Stimulated activated memory B cell treated with anti-CD40 and anti-IgM and Interleukin-4, amounts not matched to agents 10 μg/mL and 1 μg/mL and 100 μg/mL, for 72 hours (primary cell): Measurements from ENCODE around the gene MAP4K3.
"Not testable (repeated sequence)": the region's sequence is repeated elsewhere in the genome, so short reads cannot be mapped to it uniquely, and the experiment has no call there.

Source experiments
- ATAC-seq: fragments of 150-1000 bp; cut with Tn5 transposase; 2 replicates; pipeline ENCODE4 v1.10.0; 2021
- H3K27ac Mint-ChIP-seq: one replicate; pipeline ENCODE4 v1.8.0; 2022; ENCODE audit warnings: mild to moderate bottlenecking, mixed read lengths
- H3K27me3 Mint-ChIP-seq: one replicate; pipeline ENCODE4 v1.8.0; 2022; ENCODE audit warnings: mixed read lengths
- H3K36me3 Mint-ChIP-seq: one replicate; pipeline ENCODE4 v1.8.0; 2022; ENCODE audit warnings: mixed read lengths
- H3K4me1 Mint-ChIP-seq: one replicate; pipeline ENCODE4 v1.8.0; 2022; ENCODE audit warnings: mixed read lengths
- H3K4me3 Mint-ChIP-seq: one replicate; pipeline ENCODE4 v1.8.0; 2022; ENCODE audit warnings: mild to moderate bottlenecking, moderate library complexity, mixed read lengths
- H3K9me3 Mint-ChIP-seq: one replicate; pipeline ENCODE4 v1.8.0; 2022; ENCODE audit warnings: mixed read lengths

The MAP4K3 gene

DNA sequence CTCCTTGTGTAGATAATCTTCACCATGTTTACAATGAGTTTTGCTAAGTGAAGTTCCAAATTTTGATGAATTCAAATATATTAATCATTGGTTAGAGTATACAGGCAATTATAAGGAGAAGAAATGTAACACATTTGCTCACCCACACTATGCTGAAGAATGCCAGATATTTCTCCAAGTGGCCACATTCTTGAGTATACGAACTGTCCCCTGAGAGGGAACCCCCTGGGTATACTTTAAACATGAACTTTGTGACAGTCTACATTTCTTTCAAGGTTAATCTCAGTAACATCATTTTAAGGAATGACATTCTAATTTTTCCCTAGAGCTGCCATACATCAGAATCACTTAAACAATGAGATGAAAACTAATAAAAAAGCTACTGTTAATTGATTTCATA lies 153.5 kb downstream of the MAP4K3 start:
- no peaks in the 10 kb centered on the region for H3K4me1 Mint-ChIP-seq
- no peaks in the 10 kb centered on the region for H3K27me3 Mint-ChIP-seq
- peaks cover 2% of the 10 kb centered on the region for H3K36me3 Mint-ChIP-seq
- H3K4me3 Mint-ChIP-seq: no peak overlapping the region
- no peaks in the 10 kb centered on the region for H3K9me3 Mint-ChIP-seq
- ATAC-seq: no peak
- H3K27ac Mint-ChIP-seq: no peak overlapping the region

DNA sequence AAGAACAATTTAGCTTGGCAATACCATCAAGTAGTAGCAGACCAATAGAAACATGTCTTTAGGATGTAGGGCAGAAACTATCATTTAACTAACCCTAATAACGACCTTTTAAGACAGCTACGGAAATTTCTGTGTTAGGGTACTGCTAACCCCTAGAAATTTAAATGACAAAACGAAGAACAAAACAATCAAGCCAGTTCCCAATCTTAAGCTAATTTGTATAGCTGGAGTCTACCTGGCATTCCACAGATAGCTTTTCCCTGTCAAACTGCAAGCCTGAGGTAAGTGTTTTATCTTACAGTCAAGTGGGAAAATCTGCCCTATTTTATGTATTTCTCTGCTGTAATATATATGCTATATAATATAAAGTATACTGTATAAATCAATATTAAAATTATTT lies 155.7 kb downstream of the MAP4K3 start:
- Mint-ChIP-seq H3K4me1 (no peaks in the 10 kb centered on the region), H3K27me3 (no peaks in the 10 kb centered on the region), H3K4me3 (no peak overlapping the region)

DNA sequence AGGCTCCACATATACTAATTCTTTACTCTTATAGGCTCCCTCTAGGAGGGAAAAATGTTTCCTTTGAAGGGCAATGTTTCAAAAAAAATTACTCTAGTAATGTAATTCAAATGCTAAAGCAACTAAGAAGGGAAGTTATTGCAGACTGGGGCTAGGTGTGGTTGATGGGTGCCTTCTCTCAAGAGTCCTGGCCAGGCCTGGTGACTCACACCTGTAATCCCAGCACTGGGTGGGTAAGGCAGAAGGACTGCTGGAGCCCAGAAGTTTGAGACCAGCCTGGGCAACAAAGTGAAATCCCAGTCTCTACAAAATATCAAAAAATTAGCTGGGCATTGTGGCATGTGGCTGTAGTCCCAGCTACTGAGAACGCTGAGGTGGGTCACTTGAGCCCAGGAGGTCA lies 162.1 kb downstream of the MAP4K3 start:
- Mint-ChIP-seq H3K36me3 (peaks cover 28% of the 10 kb centered on the region), H3K27ac (no peak overlapping the region), H3K27me3 (no peaks in the 10 kb centered on the region), H3K4me3 (no peak overlapping the region), H3K4me1 (no peaks in the 10 kb centered on the region), H3K9me3 (no peaks in the 10 kb centered on the region)
- no peak for ATAC-seq

More for the DNA sequence above, 155.7 kb downstream of the MAP4K3 start:
- Mint-ChIP-seq H3K36me3 (peaks cover 16% of the 10 kb centered on the region), H3K9me3 (no peaks in the 10 kb centered on the region), H3K27ac (no peak overlapping the region)
- no peak for ATAC-seq

DNA sequence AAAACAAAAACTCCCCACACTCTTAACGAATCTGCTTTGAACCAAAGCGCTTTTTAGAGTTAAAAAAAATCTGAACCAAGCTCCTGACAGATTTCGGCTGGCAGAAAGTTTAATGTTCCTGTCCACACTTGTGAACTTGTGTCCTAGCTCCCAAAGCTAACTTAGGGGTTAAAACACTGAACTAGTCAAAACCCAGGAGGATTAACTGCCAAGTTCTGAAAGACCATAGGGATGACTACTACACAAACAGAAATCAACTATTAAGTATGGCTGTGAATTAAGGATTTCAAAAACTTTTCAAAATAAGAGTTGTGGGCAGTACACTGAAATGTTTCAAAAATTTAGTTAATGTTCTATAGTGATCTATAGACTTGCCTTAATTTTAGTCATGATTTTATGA lies 167.1 kb downstream of the MAP4K3 start:
- Mint-ChIP-seq H3K36me3 (peaks cover 5% of the 10 kb centered on the region), H3K27ac (no peak overlapping the region), H3K9me3 (no peaks in the 10 kb centered on the region), H3K4me1 (peaks cover 18% of the 10 kb centered on the region), H3K27me3 (no peaks in the 10 kb centered on the region), H3K4me3 (no peak overlapping the region)
- no peak for ATAC-seq

DNA sequence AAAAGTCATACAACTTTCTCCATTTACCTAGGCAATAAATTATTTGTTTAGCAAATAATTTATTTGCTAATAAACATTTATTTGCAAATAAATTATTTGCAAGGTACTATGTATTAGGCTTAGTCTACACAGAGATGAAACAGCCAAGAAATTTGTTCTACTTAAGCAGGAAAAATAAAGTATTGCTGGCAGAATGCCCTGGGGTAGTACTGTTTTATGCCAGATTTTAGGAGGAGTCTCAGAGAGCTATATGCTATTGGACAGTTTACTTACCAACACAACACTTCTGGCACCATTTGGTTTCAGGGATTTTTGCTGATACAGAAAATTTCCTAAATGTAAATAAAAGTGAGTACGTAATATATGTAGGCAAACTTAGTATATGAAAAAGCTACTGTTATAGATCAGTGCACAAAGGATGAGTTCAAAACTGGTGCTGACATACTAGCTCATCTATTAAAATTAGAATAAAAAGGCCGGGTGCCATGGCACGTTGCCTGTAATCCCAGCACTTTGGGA lies 170.1 kb downstream of the MAP4K3 start:
- Mint-ChIP-seq H3K9me3 (no peaks in the 10 kb centered on the region), H3K27me3 (no peaks in the 10 kb centered on the region), H3K27ac (peak overlapping the region; percentile 67), H3K4me1 (peaks cover 20% of the 10 kb centered on the region), H3K36me3 (peaks cover 7% of the 10 kb centered on the region), H3K4me3 (no peak overlapping the region)
- ATAC-seq: no peak

DNA sequence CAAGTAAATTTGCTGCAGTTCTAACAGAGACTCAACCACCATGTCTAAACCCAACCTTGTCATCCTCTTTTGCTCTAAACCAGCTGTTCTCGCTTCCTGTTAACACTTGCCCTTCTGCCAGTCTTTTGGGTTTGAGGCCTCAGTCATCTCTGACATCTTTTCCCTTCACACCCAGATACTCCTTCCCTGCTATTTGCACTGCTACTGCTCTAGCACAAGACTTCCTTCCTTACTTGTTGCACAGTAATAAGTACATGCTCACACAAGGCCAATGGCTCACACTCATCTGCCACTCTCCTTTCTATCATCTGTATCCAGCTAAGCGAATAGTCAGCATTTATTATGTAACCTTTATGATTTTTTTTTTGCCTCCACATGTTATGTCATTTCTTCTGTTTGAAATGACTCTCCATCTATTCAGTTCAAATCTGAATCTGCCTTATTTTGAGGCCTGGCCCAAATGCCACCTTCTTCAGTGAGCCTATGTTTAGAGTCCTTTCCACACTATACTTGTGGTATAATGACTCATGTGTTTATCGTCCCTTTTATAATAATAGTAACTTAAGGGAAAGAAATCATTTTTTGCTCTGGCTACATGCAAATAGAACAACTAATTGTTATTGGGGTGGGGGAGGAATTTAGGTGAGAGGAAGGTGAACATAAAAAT lies 170.8 kb downstream of the MAP4K3 start:
- peaks cover 20% of the 10 kb centered on the region for H3K4me1 Mint-ChIP-seq
- peaks cover 7% of the 10 kb centered on the region for H3K36me3 Mint-ChIP-seq
- H3K27me3 Mint-ChIP-seq: no peaks in the 10 kb centered on the region
- no peaks in the 10 kb centered on the region for H3K9me3 Mint-ChIP-seq
- peak overlapping the region; percentile 67 for H3K27ac Mint-ChIP-seq
- peak overlapping the region; percentile 2 for H3K4me3 Mint-ChIP-seq
- peak; percentile 90 for ATAC-seq

DNA sequence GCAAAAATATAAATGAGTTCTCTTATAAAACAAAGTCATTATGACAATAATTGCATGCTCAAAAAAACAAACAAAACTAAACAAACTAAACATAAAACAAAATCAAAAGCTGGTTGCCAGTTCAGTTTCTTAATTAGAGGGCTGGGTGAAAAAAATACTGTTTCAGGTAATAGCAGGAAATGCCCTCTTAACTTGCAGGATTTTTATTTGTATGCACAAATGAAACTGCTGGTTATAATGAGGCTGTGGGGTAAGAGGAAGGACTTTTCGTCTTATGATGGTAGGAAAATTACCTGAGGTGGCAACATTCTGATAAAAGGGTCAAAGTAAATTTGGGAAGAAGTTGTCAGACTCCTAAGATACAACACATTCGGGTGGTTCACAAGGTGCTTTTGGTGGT lies 171.8 kb downstream of the MAP4K3 start:
- peaks cover 20% of the 10 kb centered on the region for H3K4me1 Mint-ChIP-seq
- peak overlapping the region; percentile 67 for H3K27ac Mint-ChIP-seq

DNA sequence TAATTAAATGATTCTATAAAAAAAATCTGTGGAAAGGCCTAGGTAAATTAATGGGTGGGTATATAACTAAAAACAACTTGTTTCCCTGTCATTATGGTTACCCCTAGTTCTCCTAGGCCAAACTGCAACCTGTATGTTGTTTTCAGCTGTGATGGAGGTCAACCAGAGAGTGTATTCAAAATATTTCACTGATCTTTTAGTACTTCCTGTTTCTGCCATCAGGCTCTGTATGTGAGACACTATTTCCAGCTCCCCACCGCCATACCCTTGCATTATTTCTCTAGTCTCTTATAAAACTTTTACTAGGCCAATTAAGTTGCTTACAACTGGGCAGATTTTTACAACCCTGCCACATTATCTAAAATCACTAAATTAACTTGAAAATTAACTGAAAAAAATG lies 172.4 kb downstream of the MAP4K3 start:
- Mint-ChIP-seq H3K27me3 (no peaks in the 10 kb centered on the region), H3K9me3 (no peaks in the 10 kb centered on the region), H3K4me3 (no peak overlapping the region), H3K4me1 (peaks cover 20% of the 10 kb centered on the region), H3K36me3 (peaks cover 7% of the 10 kb centered on the region), H3K27ac (peak overlapping the region; percentile 67)
- peak; percentile 78 for ATAC-seq

More for the DNA sequence above, 171.8 kb downstream of the MAP4K3 start:
- no peaks in the 10 kb centered on the region for H3K27me3 Mint-ChIP-seq
- ATAC-seq: no peak
- H3K4me3 Mint-ChIP-seq: no peak overlapping the region
- H3K36me3 Mint-ChIP-seq: peaks cover 7% of the 10 kb centered on the region
- H3K9me3 Mint-ChIP-seq: no peaks in the 10 kb centered on the region

DNA sequence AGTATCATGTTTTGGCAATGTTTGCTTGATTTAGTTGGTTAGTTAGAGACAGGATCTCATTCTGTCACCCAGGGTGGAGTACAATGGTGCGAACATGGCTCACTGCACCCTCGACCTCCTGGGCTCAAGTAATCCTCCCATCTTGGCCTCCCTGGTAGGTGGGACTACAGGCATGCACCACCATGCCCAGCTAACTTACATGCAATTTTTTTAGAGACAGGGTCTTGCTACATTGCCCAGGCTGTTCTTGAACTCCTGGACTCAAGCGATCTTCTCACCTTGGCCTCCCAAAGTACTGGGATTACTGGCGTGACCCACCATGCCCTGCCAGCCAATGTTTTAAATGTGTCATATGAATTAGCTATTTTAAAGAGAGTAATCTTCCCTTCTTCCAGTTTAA lies 177.0 kb downstream of the MAP4K3 start:
- H3K27ac Mint-ChIP-seq: no peak overlapping the region
- no peaks in the 10 kb centered on the region for H3K9me3 Mint-ChIP-seq
- H3K4me3 Mint-ChIP-seq: no peak overlapping the region
- peaks cover 13% of the 10 kb centered on the region for H3K36me3 Mint-ChIP-seq
- no peaks in the 10 kb centered on the region for H3K27me3 Mint-ChIP-seq
- no peak for ATAC-seq
- H3K4me1 Mint-ChIP-seq: peaks cover 4% of the 10 kb centered on the region

DNA sequence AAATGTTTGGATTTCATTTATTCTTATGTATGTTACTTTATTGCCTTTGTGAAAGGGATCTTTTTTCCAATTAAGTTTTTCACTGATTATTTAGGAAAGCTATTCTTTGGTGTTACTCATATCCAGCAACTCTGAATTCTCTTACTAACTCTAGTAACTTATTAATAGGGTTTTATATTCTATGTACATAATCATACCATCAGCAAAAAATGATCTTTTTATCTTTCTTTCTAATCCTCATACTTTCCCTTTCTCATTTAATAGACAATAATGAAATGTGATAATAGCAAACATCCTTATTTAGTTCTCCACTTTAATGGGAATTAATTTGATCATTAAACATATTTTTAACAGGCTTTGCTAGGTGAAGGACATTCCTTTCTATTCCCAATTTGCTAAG lies 181.0 kb downstream of the MAP4K3 start:
- no peak overlapping the region for H3K27ac Mint-ChIP-seq
- H3K27me3 Mint-ChIP-seq: no peaks in the 10 kb centered on the region
- H3K9me3 Mint-ChIP-seq: peaks cover 3% of the 10 kb centered on the region
- H3K36me3 Mint-ChIP-seq: peaks cover 34% of the 10 kb centered on the region
- no peaks in the 10 kb centered on the region for H3K4me1 Mint-ChIP-seq
- ATAC-seq: no peak
- no peak overlapping the region for H3K4me3 Mint-ChIP-seq

DNA sequence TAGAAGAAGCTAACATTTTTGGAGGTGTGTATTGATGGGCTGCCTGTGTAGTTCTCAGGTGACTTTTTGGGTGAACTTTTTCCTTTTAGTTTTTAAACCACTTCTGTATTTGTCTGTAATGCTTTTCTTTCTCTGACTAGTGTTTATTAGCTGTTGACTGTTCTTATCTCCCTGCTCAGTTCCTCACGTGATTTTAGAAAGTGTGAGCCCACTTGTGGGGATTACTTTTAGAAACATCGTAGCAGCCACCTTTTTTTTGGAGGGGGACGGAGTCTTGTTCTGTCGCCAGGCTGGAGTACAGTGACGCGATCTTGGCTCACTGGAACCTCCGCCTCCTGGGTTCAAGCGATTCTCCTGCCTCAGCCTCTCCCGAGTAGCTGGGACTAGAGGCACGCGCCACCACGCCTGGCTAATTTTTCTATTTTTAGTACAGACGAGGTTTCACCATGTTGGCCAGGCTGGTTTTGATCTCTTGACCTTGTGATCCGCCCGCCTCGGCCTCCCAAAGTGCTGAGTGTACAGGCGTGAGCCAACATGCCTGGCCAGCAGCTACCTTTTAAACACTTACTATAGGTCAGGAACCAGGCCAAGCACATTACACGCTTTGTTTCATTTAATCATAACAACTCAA lies 184.1 kb downstream of the MAP4K3 start:
- H3K9me3 Mint-ChIP-seq: peaks cover 3% of the 10 kb centered on the region
- H3K27me3 Mint-ChIP-seq: no peaks in the 10 kb centered on the region
- no peak for ATAC-seq
- H3K4me3 Mint-ChIP-seq: no peak overlapping the region
- H3K36me3 Mint-ChIP-seq: peaks cover 47% of the 10 kb centered on the region
- H3K27ac Mint-ChIP-seq: no peak overlapping the region
- H3K4me1 Mint-ChIP-seq: no peaks in the 10 kb centered on the region

DNA sequence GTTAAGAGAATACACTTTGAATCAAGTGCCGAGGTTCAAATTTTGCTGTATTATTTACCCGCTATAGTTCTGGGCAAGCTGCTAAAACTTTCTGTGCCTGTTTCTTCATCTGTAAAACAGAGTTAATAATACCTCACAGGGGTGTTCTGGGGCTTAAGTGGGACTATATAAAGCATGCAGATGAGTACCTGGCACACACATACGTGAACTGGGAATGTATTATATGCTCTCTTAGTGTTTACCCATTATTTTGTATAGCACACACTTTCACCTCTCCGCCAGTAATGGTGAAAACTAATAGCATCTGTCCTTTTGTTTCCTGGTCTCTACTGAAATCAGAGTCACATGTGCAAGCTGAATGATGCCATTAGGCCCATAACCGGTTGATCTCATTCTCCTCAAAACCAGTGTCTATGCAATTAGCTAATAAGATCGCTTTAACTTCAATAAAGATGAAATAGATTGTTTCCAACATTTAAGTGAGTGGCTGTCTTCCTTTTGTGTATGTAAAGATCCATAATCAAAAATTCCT lies 189.5 kb downstream of the MAP4K3 start:
- Mint-ChIP-seq H3K4me1 (peaks cover 14% of the 10 kb centered on the region), H3K36me3 (peaks cover 24% of the 10 kb centered on the region), H3K9me3 (peaks cover 3% of the 10 kb centered on the region), H3K27ac (no peak overlapping the region), H3K4me3 (no peak overlapping the region), H3K27me3 (no peaks in the 10 kb centered on the region)
- no peak for ATAC-seq

DNA sequence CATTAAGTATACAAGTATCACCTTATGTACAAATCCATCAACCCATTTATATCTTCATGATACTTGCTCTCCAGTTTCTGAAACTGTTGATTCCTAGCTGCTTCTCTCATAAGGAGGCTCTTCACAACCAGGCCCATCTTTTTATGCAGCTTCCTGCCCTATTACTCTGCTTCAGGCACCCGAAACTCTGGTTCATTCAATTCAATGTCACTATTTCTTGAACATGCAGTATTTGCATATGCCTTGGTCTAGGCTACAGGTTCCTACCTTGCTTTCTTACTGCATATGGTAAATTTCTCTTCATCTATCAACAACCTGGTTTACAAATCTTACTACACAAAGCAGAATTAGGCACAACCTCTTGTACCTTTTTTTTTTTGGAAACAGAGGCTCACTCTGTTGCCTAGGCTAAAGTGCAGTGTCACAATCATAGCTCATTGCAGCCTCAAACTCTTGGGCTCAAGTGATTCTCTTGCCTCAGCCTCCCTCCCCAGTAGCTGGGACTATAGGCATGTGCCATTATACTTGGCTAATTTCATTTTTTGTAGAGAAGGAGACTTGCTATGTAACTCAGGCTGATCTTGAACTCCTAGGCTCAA lies 190.6 kb downstream of the MAP4K3 start:
- Mint-ChIP-seq H3K4me1 (peaks cover 14% of the 10 kb centered on the region), H3K27me3 (no peaks in the 10 kb centered on the region), H3K9me3 (peaks cover 2% of the 10 kb centered on the region), H3K27ac (no peak overlapping the region), H3K36me3 (peaks cover 17% of the 10 kb centered on the region), H3K4me3 (peak overlapping the region; percentile 1)
- no peak for ATAC-seq

DNA sequence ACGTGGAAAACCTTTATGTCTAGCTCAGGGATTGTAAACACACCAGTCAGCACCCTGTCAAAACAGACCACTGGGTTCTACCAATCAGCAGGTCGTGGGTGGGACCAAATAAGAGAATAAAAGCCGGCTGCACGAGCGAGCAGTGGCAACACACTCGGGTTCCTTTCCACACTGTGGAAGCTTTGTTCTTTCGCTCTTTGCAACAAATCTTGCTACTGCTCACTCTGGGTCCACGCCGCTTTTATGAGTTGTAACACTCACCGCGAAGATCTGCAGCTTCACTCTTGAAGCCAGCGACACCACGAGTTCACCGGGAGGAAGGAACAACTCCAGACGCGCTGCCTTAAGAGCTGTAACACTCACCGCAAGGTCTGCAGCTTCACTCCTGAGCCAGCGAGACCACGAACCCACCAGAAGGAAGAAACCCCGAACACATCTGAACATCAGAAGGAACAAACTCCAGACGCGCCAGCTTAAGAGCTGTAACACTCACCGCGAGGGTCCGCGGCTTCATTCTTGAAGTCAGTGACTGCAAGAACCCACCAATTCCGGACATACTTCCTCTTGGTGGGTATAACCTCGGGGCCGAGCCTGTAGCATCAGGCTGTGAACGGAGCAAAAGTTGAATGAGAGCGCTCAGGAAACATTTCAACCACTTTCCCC lies 192.0 kb downstream of the MAP4K3 start:
- H3K27ac Mint-ChIP-seq: peak overlapping the region; percentile 66
- not testable (repeated sequence) for H3K27me3 Mint-ChIP-seq, ATAC-seq, H3K9me3 Mint-ChIP-seq, H3K36me3 Mint-ChIP-seq
- H3K4me1 Mint-ChIP-seq: peaks cover 14% of the 10 kb centered on the region
- peak overlapping the region; percentile 73 for H3K4me3 Mint-ChIP-seq

DNA sequence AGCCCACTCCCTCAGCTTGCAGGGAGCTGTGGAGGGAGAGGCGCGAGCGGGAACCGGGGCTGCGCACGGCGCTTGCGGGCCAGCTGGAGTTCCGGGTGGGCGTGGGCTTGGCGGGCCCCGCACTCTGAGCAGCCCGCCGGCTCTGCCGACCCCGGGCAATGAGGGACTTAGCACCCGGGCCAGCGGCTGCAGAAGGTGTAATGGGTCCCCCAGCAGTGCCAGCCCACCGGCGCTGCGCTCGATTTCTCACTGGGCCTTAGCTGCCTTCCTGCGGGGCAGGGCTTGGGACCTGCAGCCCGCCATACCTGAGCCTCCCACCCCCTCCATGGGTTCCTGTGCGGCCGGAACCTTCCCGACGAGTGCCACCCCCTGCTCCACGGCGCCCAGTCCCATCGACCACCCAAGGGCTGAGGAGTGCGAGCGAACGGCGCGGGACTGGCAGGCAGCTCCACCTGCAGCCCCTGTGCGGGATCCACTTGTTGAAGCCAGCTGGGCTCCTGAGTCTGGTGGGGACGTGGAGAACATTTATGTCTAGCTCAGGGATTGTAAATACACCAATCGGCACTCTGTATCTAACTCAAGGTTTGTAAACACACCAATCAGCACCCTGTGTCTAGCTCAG lies 192.7 kb downstream of the MAP4K3 start:
- not testable (repeated sequence) for H3K36me3 Mint-ChIP-seq, H3K27me3 Mint-ChIP-seq, H3K9me3 Mint-ChIP-seq, ATAC-seq
- H3K27ac Mint-ChIP-seq: peak overlapping the region; percentile 66
- peak overlapping the region; percentile 73 for H3K4me3 Mint-ChIP-seq
- peaks cover 14% of the 10 kb centered on the region for H3K4me1 Mint-ChIP-seq
